Measurements from ENCODE around the gene ZNF862. TPM values are rescaled to one million over a fixed set of nuclear protein-coding genes. Genes with fewer than 3 reads are reported as not detected.

The ZNF862 gene
- total RNA-seq, 1 experiment from 2014 or later = 42.4 TPM

DNA sequence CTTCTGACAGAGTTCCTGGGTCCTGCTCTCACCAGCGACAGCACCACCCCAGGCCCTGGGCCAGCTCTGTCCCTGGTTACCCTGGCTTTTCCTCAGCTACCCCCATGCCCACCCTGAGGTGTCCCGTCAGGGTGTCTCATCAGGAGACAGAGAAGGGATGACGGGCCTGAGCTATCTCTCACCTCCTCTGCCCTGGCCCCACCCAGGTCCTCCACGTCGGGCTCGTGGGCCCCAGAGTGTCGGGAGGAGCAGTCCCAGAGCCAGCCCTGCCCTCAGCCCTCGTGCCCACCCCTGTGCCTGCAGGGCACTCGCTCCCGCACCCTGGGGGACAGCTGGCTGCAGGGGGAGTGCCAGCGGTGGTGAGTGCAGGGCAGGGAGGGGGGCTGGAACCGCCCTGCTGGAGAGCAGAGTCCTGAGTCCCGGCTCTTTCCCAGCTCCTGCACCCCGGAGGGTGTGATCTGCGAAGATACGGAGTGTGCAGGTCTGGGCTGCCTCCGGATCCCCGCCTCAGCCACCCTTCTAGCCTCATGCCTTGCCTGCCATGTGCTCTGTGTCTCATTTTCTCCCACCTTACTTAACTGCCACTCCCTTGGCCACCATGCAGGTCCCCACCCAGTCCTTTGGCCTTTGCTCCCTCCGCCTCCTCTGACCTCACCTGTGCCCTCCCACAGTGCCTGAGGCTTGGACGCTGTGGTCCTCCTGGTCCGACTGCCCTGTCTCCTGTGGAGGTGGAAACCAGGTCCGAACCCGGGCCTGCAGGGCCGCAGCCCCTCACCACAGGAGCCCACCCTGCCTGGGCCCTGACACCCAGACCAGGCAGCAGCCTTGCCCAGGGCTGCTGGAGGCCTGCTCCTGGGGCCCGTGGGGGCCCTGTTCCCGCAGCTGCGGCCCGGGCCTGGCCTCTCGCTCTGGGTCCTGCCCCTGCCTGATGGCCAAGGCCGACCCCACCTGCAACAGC is 16.7 kb upstream of the ZNF862 start:
- no peak overlapping the region for H2AFZ ChIP-seq
- TF ChIP-seq, protein P1, sequence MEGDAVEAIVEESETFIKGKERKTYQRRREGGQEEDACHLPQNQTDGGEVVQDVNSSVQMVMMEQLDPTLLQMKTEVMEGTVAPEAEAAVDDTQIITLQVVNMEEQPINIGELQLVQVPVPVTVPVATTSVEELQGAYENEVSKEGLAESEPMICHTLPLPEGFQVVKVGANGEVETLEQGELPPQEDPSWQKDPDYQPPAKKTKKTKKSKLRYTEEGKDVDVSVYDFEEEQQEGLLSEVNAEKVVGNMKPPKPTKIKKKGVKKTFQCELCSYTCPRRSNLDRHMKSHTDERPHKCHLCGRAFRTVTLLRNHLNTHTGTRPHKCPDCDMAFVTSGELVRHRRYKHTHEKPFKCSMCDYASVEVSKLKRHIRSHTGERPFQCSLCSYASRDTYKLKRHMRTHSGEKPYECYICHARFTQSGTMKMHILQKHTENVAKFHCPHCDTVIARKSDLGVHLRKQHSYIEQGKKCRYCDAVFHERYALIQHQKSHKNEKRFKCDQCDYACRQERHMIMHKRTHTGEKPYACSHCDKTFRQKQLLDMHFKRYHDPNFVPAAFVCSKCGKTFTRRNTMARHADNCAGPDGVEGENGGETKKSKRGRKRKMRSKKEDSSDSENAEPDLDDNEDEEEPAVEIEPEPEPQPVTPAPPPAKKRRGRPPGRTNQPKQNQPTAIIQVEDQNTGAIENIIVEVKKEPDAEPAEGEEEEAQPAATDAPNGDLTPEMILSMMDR (conservative IDR thresholded peaks at IDR 0.05) = no peak
- no peak for TF ChIP-seq EZH2 (IDR thresholded peaks at IDR 0.05; ENCODE audit: low read depth)

DNA sequence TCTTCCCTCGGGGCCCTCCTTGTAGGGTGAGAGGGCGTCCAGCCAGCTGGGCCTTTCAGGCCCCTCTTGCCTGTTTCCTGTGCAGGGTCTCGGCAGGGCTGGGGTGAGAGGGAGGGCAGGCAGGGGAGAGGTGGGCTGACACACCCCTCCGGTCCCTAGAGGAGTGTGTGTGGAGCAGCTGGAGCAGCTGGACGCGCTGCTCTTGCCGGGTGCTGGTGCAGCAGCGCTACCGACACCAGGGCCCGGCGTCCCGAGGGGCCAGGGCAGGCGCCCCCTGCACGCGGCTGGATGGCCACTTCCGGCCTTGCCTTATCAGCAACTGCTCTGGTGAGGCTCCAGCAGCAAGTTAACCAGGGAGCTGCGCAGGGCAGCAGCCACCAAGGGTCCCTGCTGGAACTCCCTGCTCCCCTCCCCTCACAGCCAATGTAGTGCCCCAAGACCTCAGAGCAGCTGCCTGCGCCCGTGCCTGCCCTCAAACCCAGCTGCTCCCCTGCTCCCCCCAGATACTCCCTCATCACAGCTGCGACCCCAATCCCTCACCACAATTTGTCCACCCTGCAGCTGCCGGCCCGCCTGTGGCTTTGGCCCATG is 15.7 kb upstream of the ZNF862 start:
- H3K9me3 ChIP-seq (ENCODE audit: insufficient read depth, low read depth) = no peaks in the 10 kb centered on the region
- no peak overlapping the region for H2AFZ ChIP-seq
- intact Hi-C loops (cut with micrococcal nuclease; ENCODE audit: unreplicated experiment) = no loop called here
- no peaks in the 10 kb centered on the region for H3K36me3 ChIP-seq (ENCODE audit: low read depth)
- H4K20me1 ChIP-seq (ENCODE audit: insufficient read depth) = no peaks in the 10 kb centered on the region
- TF ChIP-seq EZH2 (IDR thresholded peaks at IDR 0.05; ENCODE audit: low read depth) = no peak
- TF ChIP-seq, protein P1 (conservative IDR thresholded peaks at IDR 0.05) = no peak
- no peaks in the 10 kb centered on the region for H3K4me1 ChIP-seq (replicated peaks; ENCODE audit: insufficient read depth)
- POLR2A ChIA-PET (ENCODE audit: unreplicated experiment) = no interaction called here
- H3K9me2 ChIP-seq (ENCODE audit: insufficient read depth) = no peaks in the 10 kb centered on the region
- CTCF ChIA-PET = no interaction called here
- H3K27me3 ChIP-seq (ENCODE audit: insufficient read depth, low read depth) = peaks cover 58% of the 10 kb centered on the region
- H3K27ac ChIP-seq = no peak overlapping the region
- DNase-seq = no peak
- no peaks in the 10 kb centered on the region for H3F3A ChIP-seq (ENCODE audit: insufficient read depth, low read depth)
- BruUV-seq (replicated peaks) = no TSS peak
- H3K4me2 ChIP-seq = no peak overlapping the region
- no peak overlapping the region for H3K4me3 ChIP-seq
- no peaks in the 10 kb centered on the region for H3K79me2 ChIP-seq (ENCODE audit: low read depth)

More for the DNA sequence above, 16.7 kb upstream of the ZNF862 start:
- no peak for DNase-seq
- H3K9me2 ChIP-seq (ENCODE audit: insufficient read depth) = no peaks in the 10 kb centered on the region
- intact Hi-C loops (cut with micrococcal nuclease; ENCODE audit: unreplicated experiment) = no loop called here
- no peaks in the 10 kb centered on the region for H3K9me3 ChIP-seq (ENCODE audit: insufficient read depth, low read depth)
- no peak overlapping the region for H3K4me2 ChIP-seq
- no peaks in the 10 kb centered on the region for H3F3A ChIP-seq (ENCODE audit: insufficient read depth, low read depth)
- H3K4me3 ChIP-seq = no peak overlapping the region
- no peaks in the 10 kb centered on the region for H3K36me3 ChIP-seq (ENCODE audit: low read depth)
- ChIA-PET POLR2A (ENCODE audit: unreplicated experiment) (no interaction called here), CTCF (no interaction called here)
- peaks cover 66% of the 10 kb centered on the region for H3K27me3 ChIP-seq (ENCODE audit: insufficient read depth, low read depth)
- H3K27ac ChIP-seq = no peak overlapping the region
- H4K20me1 ChIP-seq (ENCODE audit: insufficient read depth) = no peaks in the 10 kb centered on the region
- H3K79me2 ChIP-seq (ENCODE audit: low read depth) = no peaks in the 10 kb centered on the region
- H3K4me1 ChIP-seq (replicated peaks; ENCODE audit: insufficient read depth) = no peaks in the 10 kb centered on the region
- no TSS peak for BruUV-seq (replicated peaks)

DNA sequence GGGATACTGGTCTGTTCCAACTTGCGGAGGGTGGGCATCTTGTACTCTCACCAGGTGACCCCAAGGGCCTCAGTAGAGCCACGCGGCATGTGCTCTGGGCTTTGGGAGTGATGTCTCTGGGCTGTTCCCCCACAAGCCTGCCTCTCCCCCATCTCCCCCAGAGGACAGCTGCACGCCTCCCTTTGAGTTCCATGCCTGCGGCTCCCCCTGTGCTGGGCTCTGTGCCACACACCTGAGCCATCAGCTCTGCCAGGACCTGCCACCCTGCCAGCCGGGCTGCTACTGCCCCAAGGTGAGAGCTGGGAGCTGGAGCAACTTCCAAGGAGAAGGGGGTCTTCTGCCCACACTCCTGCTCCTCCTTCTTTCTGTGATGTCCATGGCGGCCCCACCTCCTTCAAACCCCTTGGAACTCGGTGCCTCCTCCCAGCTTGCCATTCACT is 15.0 kb upstream of the ZNF862 start:
- Histone ChIP-seq H3K4me1 (replicated peaks; ENCODE audit: insufficient read depth) (no peaks in the 10 kb centered on the region), H3K9me2 (ENCODE audit: insufficient read depth) (no peaks in the 10 kb centered on the region), H3K4me3 (no peak overlapping the region), H3K9me3 (ENCODE audit: insufficient read depth, low read depth) (no peaks in the 10 kb centered on the region), H2AFZ (no peak overlapping the region), H3K27ac (no peak overlapping the region), H3K36me3 (ENCODE audit: low read depth) (no peaks in the 10 kb centered on the region), H4K20me1 (ENCODE audit: insufficient read depth) (no peaks in the 10 kb centered on the region), H3K27me3 (ENCODE audit: insufficient read depth, low read depth) (peaks cover 58% of the 10 kb centered on the region), H3K4me2 (no peak overlapping the region), H3K79me2 (ENCODE audit: low read depth) (no peaks in the 10 kb centered on the region), H3F3A (ENCODE audit: insufficient read depth, low read depth) (no peaks in the 10 kb centered on the region)
- no TSS peak for BruUV-seq (replicated peaks)
- DNase-seq = no peak
- POLR2A ChIA-PET (ENCODE audit: unreplicated experiment) = no interaction called here
- intact Hi-C loops (cut with micrococcal nuclease; ENCODE audit: unreplicated experiment) = no loop called here
- TF ChIP-seq EZH2 (IDR thresholded peaks at IDR 0.05; ENCODE audit: low read depth) = no peak
- TF ChIP-seq, protein P1 (conservative IDR thresholded peaks at IDR 0.05) = no peak
- CTCF ChIA-PET = no interaction called here
